ENCODE measurements around the gene AK9.

AK9 gene

DNA sequence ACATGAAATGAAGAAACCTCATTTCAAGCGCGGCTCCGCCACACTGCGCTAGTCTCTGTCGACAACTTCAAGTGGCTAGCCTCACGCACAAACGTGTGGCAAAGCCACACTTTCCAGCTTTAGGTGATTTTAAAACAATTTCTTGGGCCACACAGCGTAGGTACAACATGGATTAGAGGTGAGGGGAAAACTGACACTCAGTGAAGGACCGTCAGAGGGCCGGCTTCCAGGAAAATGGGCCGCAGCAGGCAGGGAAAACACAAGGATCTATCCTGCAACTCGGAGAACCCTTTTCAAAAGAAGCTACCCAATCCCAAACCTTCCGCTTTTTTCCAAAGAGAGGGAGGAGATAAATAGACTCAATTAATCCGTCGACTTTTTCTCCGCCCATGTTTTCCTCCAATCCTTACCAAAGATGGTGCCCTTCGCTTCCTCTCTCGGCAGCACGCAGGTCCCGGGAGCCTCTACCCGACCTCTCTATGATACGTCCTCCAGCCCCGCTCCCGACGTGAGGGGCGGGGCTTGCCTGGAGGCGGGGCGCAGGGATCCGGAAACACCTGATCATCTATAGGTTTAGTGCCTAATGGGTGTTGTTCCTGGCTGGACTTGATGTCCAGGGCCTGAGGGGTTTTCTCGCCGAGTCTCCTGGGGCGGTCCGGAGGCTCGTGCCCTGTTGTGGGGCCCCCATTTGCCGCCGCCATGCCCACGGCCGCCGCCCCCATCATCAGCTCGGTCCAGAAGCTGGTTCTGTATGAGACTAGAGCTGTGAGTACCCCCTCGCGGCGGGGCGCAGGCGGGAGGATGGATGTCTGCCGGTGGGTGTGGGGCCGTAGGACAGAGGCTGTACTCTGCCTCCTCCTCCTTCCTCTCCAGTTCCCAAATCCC, at the start of gene AK9, which contains the start of gene FIG4:
AK9 (minus strand) TSS at position 466 of the 885 bp plus-strand sequence. CDS start 15,457 bp downstream, outside the sequence.
FIG4 (plus strand) TSS at position 560 of the 885 bp plus-strand sequence; CDS start at position 700, 140 bp downstream.
- peak; percentile 93 for DNase-seq
- peak within 1 kb of the TSS; percentile 63 to 83 for H3K4me3 ChIP-seq (ENCODE audit: low read depth in 1 of 2, low read length in 2 of 2)
- peak; percentile 98 for ATAC-seq (ENCODE audit: insufficient read depth, low read depth)
- no peaks in the 10 kb centered on the region for H3K79me2 ChIP-seq (ENCODE audit: insufficient read depth, low read length)
- no peaks in the 10 kb centered on the region for H3K27me3 ChIP-seq (ENCODE audit: insufficient read depth, low read length, poor library complexity)
- peaks cover 28% of the 10 kb centered on the region for H3K4me1 ChIP-seq (ENCODE audit: insufficient read depth, low read length)
- peak within 1 kb of the TSS; percentile 68 for H3K9ac ChIP-seq (ENCODE audit: low read depth, low read length)
- peak within 1 kb of the TSS; percentile 78 for H3K27ac ChIP-seq (ENCODE audit: low read length)
- H3K9me3 ChIP-seq (ENCODE audit: insufficient read depth, low read length, severe bottlenecking), result no peaks in the 10 kb centered on the region
- H3K4me2 ChIP-seq (ENCODE audit: insufficient read depth, low read length), result peak within 1 kb of the TSS; percentile 90
- H2AFZ ChIP-seq (ENCODE audit: low read depth, low read length), result peak within 1 kb of the TSS; percentile 96
- TF ChIP-seq, protein P1, sequence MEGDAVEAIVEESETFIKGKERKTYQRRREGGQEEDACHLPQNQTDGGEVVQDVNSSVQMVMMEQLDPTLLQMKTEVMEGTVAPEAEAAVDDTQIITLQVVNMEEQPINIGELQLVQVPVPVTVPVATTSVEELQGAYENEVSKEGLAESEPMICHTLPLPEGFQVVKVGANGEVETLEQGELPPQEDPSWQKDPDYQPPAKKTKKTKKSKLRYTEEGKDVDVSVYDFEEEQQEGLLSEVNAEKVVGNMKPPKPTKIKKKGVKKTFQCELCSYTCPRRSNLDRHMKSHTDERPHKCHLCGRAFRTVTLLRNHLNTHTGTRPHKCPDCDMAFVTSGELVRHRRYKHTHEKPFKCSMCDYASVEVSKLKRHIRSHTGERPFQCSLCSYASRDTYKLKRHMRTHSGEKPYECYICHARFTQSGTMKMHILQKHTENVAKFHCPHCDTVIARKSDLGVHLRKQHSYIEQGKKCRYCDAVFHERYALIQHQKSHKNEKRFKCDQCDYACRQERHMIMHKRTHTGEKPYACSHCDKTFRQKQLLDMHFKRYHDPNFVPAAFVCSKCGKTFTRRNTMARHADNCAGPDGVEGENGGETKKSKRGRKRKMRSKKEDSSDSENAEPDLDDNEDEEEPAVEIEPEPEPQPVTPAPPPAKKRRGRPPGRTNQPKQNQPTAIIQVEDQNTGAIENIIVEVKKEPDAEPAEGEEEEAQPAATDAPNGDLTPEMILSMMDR (IDR thresholded peaks at IDR 0.05; ENCODE audit: borderline replicate concordance, extremely low read depth, low read length, poor library complexity, severe bottlenecking), result peak; percentile 48
- TF ChIP-seq EZH2 (IDR thresholded peaks at IDR 0.05; ENCODE audit: borderline replicate concordance, low read depth, low read length, severe bottlenecking), result no peak
- no peaks in the 10 kb centered on the region for H3K36me3 ChIP-seq (ENCODE audit: insufficient read depth, low read length)
- H4K20me1 ChIP-seq (ENCODE audit: insufficient read depth, low read length), result no peaks in the 10 kb centered on the region

DNA sequence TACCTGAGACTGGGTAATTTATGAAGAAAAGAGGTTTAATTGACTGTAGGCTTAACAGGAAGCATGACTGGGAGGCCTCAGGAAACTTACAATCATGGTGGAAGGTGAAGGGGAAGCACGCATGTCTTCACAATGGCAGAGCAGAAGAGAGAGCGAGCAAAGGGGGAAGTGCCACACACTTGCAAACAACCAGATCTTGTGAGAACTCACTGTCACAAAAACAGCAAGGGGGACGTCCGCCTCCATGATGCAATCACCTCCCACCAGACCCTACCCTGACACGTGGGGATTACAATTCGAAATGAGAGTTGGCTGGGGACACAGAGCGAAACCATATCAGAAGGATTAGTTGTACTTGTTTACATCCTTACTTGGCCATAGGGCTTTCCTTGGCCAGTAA, 49.8 kb upstream of the AK9 start:
- H3K79me2 ChIP-seq (ENCODE audit: insufficient read depth, low read length), result no peaks in the 10 kb centered on the region
- no peaks in the 10 kb centered on the region for H3K9me3 ChIP-seq (ENCODE audit: insufficient read depth, low read length, severe bottlenecking)
- H3K4me3 ChIP-seq (ENCODE audit: low read depth in 1 of 2, low read length in 2 of 2), result no peak overlapping the region
- H3K36me3 ChIP-seq (ENCODE audit: insufficient read depth, low read length), result peaks cover 4% of the 10 kb centered on the region; the same call in 1 of the 2 replicates
- H3K4me1 ChIP-seq (ENCODE audit: insufficient read depth, low read length), result no peaks in the 10 kb centered on the region
- H3K27me3 ChIP-seq (ENCODE audit: insufficient read depth, low read length, poor library complexity), result no peaks in the 10 kb centered on the region
- ATAC-seq (ENCODE audit: insufficient read depth, low read depth) (no peak), DNase-seq (no peak)
- H3K4me2 ChIP-seq (ENCODE audit: insufficient read depth, low read length), result no peak overlapping the region
- no peaks in the 10 kb centered on the region for H4K20me1 ChIP-seq (ENCODE audit: insufficient read depth, low read length)
- no peak for TF ChIP-seq EZH2 (IDR thresholded peaks at IDR 0.05; ENCODE audit: borderline replicate concordance, low read depth, low read length, severe bottlenecking)
- TF ChIP-seq, protein P1 (IDR thresholded peaks at IDR 0.05; ENCODE audit: borderline replicate concordance, extremely low read depth, low read length, poor library complexity, severe bottlenecking), result no peak
- H3K27ac ChIP-seq (ENCODE audit: low read length), result no peak overlapping the region
- no peak overlapping the region for H2AFZ ChIP-seq (ENCODE audit: low read depth, low read length)
- H3K9ac ChIP-seq (ENCODE audit: low read depth, low read length), result no peak overlapping the region

DNA sequence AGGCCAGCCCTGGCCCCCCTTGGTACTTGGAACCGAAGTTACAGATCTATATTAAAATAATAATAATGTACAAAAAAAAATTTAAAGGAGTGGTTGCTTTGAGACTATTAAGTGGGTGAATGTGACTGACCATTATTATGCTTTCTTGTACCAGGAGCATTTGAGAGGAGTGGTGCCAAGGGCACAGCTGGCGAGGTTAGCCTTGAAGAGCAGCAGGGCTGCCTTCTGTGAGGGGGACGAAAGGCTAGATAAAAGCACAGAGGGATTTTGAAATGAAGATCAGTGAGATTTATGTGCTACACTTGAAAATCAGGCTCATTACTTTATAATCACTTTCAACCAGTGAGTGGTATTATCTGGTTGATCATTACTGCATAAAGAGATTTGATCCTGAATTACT, 48.7 kb upstream of the AK9 start:
- Histone ChIP-seq H3K9me3 (ENCODE audit: insufficient read depth, low read length, severe bottlenecking) (no peaks in the 10 kb centered on the region), H3K4me2 (ENCODE audit: insufficient read depth, low read length) (no peak overlapping the region), H4K20me1 (ENCODE audit: insufficient read depth, low read length) (no peaks in the 10 kb centered on the region), H3K79me2 (ENCODE audit: insufficient read depth, low read length) (no peaks in the 10 kb centered on the region), H3K4me3 (ENCODE audit: low read depth in 1 of 2, low read length in 2 of 2) (no peak overlapping the region), H3K27me3 (ENCODE audit: insufficient read depth, low read length, poor library complexity) (no peaks in the 10 kb centered on the region), H3K9ac (ENCODE audit: low read depth, low read length) (no peak overlapping the region), H3K36me3 (ENCODE audit: insufficient read depth, low read length) (peaks cover 6% of the 10 kb centered on the region; the same call in 1 of the 2 replicates), H3K27ac (ENCODE audit: low read length) (no peak overlapping the region), H3K4me1 (ENCODE audit: insufficient read depth, low read length) (no peaks in the 10 kb centered on the region), H2AFZ (ENCODE audit: low read depth, low read length) (no peak overlapping the region)
- DNase-seq (no peak), ATAC-seq (ENCODE audit: insufficient read depth, low read depth) (no peak)
- TF ChIP-seq, protein P1 (IDR thresholded peaks at IDR 0.05; ENCODE audit: borderline replicate concordance, extremely low read depth, low read length, poor library complexity, severe bottlenecking), result no peak
- TF ChIP-seq EZH2 (IDR thresholded peaks at IDR 0.05; ENCODE audit: borderline replicate concordance, low read depth, low read length, severe bottlenecking), result no peak

Data from DND-41 (cell line).